HG02884 (cell line): Measurements from ENCODE around the gene CLASP2.
"Not testable (repeated sequence)": the region's sequence is repeated elsewhere in the genome, so short reads cannot be mapped to it uniquely, and the experiment has no call there.

Experiments
- ATAC-seq: cut with Tn5 transposase; IDR thresholded peaks from one replicate; pipeline ENCODE4 v1.9.1; 2021; ENCODE audit warnings: mild to moderate bottlenecking, moderate library complexity; ENCODE audit not compliant: unreplicated experiment

The CLASP2 gene

DNA sequence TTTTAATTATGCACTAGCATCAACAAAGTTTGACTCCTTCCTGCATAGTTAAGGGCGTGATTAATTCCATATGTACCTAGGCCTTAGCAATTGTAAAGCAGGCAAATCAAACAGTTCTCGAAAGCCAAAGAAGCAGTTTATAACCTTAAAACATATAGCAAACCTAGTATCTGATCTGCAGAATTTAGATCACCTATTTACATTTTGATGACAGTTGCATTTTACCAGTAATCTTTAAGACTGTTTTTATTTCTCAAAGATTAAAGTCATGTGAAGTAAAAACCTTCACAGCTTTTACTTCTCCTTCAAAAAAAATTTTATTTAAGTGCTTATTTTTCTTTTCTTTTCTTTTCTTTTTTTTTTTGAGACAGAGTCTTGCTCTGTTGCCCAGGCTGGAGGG is 257.0 kb downstream of the CLASP2 start:
- no peak for ATAC-seq

DNA sequence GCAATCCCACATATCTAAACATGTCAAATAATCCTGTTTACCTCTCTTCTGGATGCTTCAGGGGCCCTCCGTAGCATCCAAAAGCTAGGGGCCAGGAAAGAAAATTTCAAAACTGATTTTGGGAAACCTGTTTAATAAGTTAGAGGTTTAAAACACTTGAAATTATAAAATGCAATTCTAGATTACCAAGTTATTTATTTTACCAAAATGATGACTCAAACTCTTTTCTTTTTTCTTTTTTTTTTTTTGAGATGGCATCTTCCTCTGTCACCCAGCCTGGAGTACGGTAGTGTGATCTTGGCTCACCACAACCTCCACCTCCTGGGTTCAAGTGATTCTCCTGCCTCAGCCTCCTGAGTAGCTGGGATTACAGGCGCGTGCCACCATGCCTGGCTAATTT is 258.5 kb downstream of the CLASP2 start:
- not testable (repeated sequence) for ATAC-seq

DNA sequence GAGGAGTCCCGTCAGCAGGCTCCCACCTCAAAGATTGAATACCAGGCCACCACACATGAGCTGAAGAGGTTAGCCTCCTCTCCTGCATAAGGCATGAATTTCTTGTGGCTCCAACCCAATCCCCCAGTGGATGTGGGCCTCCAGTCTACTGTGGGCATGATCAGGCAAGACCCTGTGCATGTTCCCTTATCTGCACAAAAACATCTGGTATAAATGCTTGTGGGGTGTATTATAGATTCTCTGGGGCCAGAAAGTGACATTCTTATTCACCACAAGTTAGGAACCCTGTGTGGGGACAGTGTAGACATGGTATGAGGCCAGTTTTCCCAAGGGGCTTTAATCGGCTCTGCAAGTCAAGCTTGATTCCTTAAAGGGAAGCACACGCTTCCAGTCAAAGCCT is 259.6 kb downstream of the CLASP2 start:
- ATAC-seq = no peak

DNA sequence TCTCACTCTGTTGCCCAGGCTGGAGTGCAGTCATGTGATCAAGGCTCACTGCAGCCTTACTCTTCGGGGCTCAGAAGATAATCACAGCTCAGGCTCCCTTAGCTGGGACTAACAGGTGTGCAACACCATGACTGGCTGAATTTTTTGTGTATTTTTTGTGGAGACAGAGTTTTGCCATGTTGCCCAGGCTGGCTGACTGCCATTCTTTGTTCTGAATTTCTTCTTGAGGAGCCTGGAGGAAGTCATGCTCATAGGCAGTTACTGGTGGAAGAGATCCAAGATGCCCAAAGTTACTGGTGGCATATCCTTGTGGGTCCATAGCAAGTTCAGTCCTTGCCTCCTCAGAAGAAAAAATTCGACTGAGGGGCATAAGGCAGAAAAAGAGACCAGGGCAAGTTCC is 261.3 kb downstream of the CLASP2 start:
- no peak for ATAC-seq

DNA sequence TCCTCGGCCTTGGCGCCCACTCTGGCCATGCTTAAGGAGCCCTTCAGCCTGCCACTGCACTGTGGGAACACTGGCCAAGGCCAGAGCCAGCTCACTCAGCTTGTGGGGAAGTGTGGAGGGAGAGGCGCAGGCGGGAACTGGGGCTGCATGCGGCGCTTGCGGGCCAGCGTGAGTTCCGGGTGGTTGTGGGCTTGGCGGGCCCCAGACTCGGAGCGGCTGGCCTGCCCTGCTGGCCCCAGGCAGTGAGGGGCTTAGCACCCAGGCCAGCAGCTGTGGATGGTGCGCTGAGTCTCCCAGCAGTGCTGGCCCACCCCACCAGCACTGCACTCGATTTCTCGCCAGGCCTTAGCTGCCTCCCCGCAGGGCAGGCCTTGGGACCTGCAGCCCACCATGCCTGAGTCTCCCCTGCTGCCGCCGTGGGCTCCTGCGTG is 264.7 kb downstream of the CLASP2 start:
- ATAC-seq = no peak

DNA sequence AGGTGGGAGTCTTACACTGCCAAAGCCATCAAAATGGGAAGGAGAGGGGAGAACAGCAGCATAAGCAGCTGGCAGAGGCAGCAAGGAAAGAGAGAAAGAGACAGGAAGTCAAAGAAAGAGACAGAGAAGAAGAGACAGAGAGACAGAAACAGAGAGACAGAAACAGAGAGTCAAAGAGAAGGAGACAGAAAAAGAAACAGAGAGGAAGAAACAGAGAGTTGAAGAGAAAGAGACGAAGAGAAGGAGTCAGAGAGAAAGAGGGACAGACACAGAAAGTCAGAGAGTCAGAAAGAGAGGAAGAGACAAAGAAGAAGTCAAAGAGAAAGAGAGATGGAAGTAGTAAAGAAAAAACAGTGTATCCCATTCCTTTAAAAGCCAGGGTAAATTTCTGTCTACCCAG is 266.1 kb downstream of the CLASP2 start:
- not testable (repeated sequence) for ATAC-seq

DNA sequence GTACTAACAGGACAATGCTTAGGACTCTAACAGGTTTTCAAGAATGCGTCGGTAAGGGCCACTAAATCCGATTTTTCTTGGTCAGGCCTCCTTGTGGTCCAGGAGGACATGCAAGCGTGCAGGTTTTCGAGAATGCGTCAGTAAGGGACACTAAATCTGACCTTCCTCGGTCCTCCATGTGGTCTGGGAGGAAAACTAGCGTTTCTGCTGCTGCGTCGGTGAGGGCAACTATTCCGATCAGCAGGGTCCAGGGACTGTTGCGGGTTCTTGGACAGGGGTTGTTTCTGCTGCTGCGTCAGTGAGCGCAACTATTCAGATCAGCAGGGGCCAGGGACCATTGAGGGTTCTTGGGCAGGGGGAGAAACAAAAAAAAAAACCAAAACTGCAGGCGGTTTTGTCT is 270.1 kb downstream of the CLASP2 start:
- no peak for ATAC-seq

DNA sequence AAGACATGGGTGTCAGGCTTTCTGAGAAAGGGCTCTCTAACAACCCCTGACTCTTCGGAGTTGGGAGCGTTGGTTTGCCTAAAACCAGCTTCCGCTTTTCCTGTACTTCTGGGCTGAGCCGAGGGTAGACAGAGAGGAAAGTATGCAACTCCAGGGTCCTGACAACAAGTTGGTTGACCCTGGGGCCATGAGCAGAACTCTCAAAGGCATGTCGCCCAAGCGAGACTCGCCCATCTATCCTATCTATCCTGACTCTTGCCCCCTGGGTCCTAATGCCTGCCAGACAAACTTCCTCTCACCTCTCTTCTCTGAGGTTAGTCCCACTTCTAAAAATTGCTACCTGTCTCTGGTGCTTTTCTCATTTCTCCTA is 270.8 kb downstream of the CLASP2 start:
- ATAC-seq = not testable (repeated sequence)
